A549 treated with AZD9567 at 1 μM for 4 hours (cell line): ENCODE results near the gene SGIP1. TPM values are rescaled to one million over a fixed set of nuclear protein-coding genes. Genes with fewer than 3 reads are reported as not detected.

Experiments
- total RNA-seq: library from RNA; stranded (reverse); fragments of 200-300 nt; extraction: Qiagen RNA extraction; gene quantifications from 5 replicates; pipeline ENCODE4 v1.2.3, GENCODE V29; 2022; ENCODE audit not compliant: insufficient read depth

Gene SGIP1
- not detected in 5 replicates for total RNA-seq

GRCh38 chr1:66533804-66534740, at the start of gene SGIP1:
Gene SGIP1 (plus strand): TSS chr1:66534153. CDS start chr1:66534359, 206 bp downstream.

DNA sequence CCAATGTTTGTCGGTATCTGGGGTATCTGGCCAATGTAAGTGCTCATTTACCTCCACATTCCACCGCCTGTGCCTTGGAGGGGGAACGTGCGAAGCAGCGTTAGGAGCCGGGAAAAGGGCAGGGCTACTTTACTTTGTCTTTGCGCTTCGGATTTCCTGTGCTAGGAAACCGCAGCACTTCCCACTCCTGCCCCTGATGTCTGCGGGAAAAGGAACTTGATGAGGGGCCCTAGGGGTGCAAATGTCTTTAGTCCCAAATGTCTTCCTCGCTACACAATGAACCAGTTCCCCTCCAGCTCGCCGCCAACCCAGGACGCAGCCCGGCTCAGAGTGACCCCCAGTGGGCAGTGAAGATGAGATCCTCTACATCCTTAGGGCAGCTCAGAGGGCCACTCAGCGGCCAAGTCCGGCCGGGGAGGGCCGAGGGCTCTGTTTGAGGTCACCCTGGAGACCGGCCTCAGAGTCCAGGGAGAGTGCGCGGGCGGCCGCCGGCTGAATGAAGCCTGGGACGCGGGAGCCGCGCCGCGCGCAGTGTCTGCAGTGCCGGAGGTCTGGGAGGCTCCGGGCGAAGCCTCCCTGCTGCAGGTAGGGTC, 218.1 kb downstream of the SGIP1 start, which contains the start of gene DYNLT5:
Gene DYNLT5 (plus strand): TSS at position 460 of the 593 bp plus-strand sequence. CDS start 2,200 bp downstream, outside the sequence.

Other genes starting within 250 kb of the SGIP1 start
- gene DYNLT5, start 218.3 kb downstream of the SGIP1 start, total RNA-seq: not detected in 5 replicates